Neural cell (in vitro differentiated cells): ENCODE results near the gene DOCK4. TPM values are rescaled to one million over a fixed set of nuclear protein-coding genes. Genes with fewer than 3 reads are reported as not detected.

Experiments
- H2AFZ ChIP-seq: fragments of 200-600, 300-800 bp; sonication (generic), shearing (Covaris generic); 2 replicates; pipeline ENCODE4 v1.6.0; 2014; ENCODE audit warnings: low read depth, mild to moderate bottlenecking, antibody characterized with exemption, low read length, moderate library complexity
- H3F3A ChIP-seq: fragments of 200-600 bp; shearing (Covaris generic); 2 replicates; pipeline ENCODE4 v1.6.1; 2016; ENCODE audit warnings: mild to moderate bottlenecking, moderate library complexity, mixed read lengths, antibody characterized with exemption, low read length; ENCODE audit not compliant: insufficient read depth, poor library complexity, severe bottlenecking
- H3K27ac ChIP-seq: fragments of 200-600, 300-800 bp; sonication (generic), shearing (Covaris generic); 2 replicates; pipeline ENCODE4 v1.5.1; 2014; ENCODE audit warnings: mild to moderate bottlenecking, low read length, moderate library complexity
- H3K27me3 ChIP-seq: fragments of 300-800, 200-600 bp; sonication (generic), shearing (Covaris generic); 2 replicates; pipeline ENCODE4 v1.6.0; 2014; ENCODE audit warnings: mild to moderate bottlenecking, low read depth, low read length, moderate library complexity; ENCODE audit not compliant: insufficient read depth
- H3K36me3 ChIP-seq: fragments of 300-800, 200-600 bp; sonication (generic), shearing (Covaris generic); 2 replicates; pipeline ENCODE4 v1.5.1; 2014; ENCODE audit warnings: mild to moderate bottlenecking, antibody characterized with exemption, low read length, moderate library complexity; ENCODE audit not compliant: insufficient read depth
- H3K4me2 ChIP-seq: fragments of 300-800, 200-600 bp; sonication (generic), shearing (Covaris generic); 2 replicates; pipeline ENCODE4 v1.6.0; 2014; ENCODE audit warnings: mild to moderate bottlenecking, low read length
- H3K4me3 ChIP-seq: fragments of 300-800, 200-600 bp; sonication (generic), shearing (Covaris generic); 2 replicates; pipeline ENCODE4 v1.5.1; 2014; ENCODE audit warnings: mild to moderate bottlenecking, low read length, moderate library complexity
- H3K79me2 ChIP-seq: fragments of 200-600 bp; shearing (Covaris generic); replicated peaks from 2 replicates; pipeline ENCODE4 v1.6.0; 2014; ENCODE audit warnings: mild to moderate bottlenecking, low read length, moderate library complexity; ENCODE audit not compliant: insufficient read depth
- H3K9ac ChIP-seq: fragments of 300-800, 200-600 bp; sonication (generic), shearing (Covaris generic); 2 replicates; pipeline ENCODE4 v1.6.1; 2016; ENCODE audit warnings: mild to moderate bottlenecking, low read length, mixed read lengths
- H3K9me2 ChIP-seq: fragments of 200-600 bp; shearing (Covaris generic); 2 replicates; pipeline ENCODE4 v1.6.1; 2016; ENCODE audit warnings: mild to moderate bottlenecking, low read length, mixed read lengths; ENCODE audit not compliant: insufficient read depth
- H3K9me3 ChIP-seq: fragments of 200-600, 300-800 bp; sonication (generic), shearing (Covaris generic); 2 replicates; pipeline ENCODE4 v1.6.1; 2016; ENCODE audit warnings: mild to moderate bottlenecking, mixed run types, low read length, moderate library complexity, mixed read lengths
- H4K20me1 ChIP-seq: fragments of 200-600 bp; shearing (Covaris generic); 2 replicates; pipeline ENCODE4 v1.6.1; 2016; ENCODE audit warnings: mild to moderate bottlenecking, mixed run types; ENCODE audit not compliant: insufficient read depth
- CTCF ChIP-seq: fragments of 450-650 bp; IDR thresholded peaks from 2 replicates; pipeline ENCODE4 v1.5.1; 2014; ENCODE audit warnings: antibody characterized with exemption, mild to moderate bottlenecking, moderate library complexity; ENCODE audit not compliant: poor library complexity, severe bottlenecking
- EP300 ChIP-seq: fragments of 450-650 bp; conservative IDR thresholded peaks from 2 replicates; pipeline ENCODE4 v1.6.1; 2014; ENCODE audit warnings: antibody characterized with exemption, mild to moderate bottlenecking, moderate library complexity; ENCODE audit not compliant: poor library complexity, severe bottlenecking
- EZH2 ChIP-seq: fragments of 200-600, 300-800 bp; shearing (Covaris generic), sonication (generic); IDR thresholded peaks from 2 replicates; pipeline ENCODE4 v1.6.1; 2014; ENCODE audit warnings: antibody characterized with exemption, low read length, borderline replicate concordance, mild to moderate bottlenecking; ENCODE audit not compliant: insufficient read depth, poor library complexity, severe bottlenecking
- MXI1 ChIP-seq: fragments of 450-650 bp; conservative IDR thresholded peaks from 2 replicates; pipeline ENCODE4 v1.6.1; 2014; ENCODE audit warnings: antibody characterized with exemption, mild to moderate bottlenecking; ENCODE audit not compliant: poor library complexity, severe bottlenecking
- POLR2AphosphoS5 ChIP-seq: IDR thresholded peaks from 2 replicates; pipeline ENCODE4 v1.6.1; 2012
- RAD21 ChIP-seq: fragments of 450-650 bp; conservative IDR thresholded peaks from 2 replicates; pipeline ENCODE4 v1.6.1; 2014; ENCODE audit warnings: antibody characterized with exemption, mild to moderate bottlenecking, moderate library complexity
- SMC3 ChIP-seq: fragments of 450-650 bp; conservative IDR thresholded peaks from 2 replicates; pipeline ENCODE4 v1.6.1; 2014; ENCODE audit warnings: antibody characterized with exemption, mild to moderate bottlenecking, moderate library complexity; ENCODE audit not compliant: poor library complexity
- TAF1 ChIP-seq: IDR thresholded peaks from 2 replicates; pipeline ENCODE4 v1.6.1; 2012; ENCODE audit warnings: low read depth
- polyA plus RNA-seq: library from polyadenylated mRNA; depleted of rRNA; stranded (reverse); fragments of >200 nt; gene quantifications from 2 replicates; pipeline ENCODE4 v1.2.3, GENCODE V29; 2014
- TF ChIP-seq, protein P1 (sequence below): IDR thresholded peaks from 2 replicates; pipeline ENCODE4 v1.6.1; 2012; ENCODE audit warnings: borderline replicate concordance

The DOCK4 gene
- polyA plus RNA-seq, 1 donor from 2014 or later, result 28.1 TPM

DNA sequence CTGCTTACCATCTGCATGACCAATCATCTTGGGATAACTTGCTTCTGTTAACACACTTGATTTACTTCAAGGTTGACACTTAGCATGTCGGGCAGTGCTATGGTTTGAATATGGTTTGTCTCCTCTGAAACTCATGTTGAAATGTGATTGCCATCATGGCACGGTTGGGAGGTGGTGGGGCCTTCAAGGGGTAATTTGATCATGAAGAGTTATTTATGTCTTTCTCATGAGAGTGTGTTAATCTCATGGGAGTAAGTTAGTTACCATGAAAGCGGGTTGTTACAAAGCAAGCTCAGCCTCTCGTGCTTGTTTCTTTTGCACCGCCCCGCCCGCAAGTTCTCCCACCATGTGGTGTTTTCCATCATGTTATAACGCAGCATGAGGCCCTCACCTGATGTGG is 163.6 kb downstream of the DOCK4 start:
- Histone ChIP-seq H3K9me3 (no peaks in the 10 kb centered on the region), H3K9ac (no peak overlapping the region), H3K4me3 (no peak overlapping the region), H3K9me2 (no peaks in the 10 kb centered on the region), H4K20me1 (no peaks in the 10 kb centered on the region), H3K27ac (no peak overlapping the region), H3F3A (no peaks in the 10 kb centered on the region), H3K79me2 (no peaks in the 10 kb centered on the region), H2AFZ (no peak overlapping the region), H3K36me3 (no peaks in the 10 kb centered on the region), H3K27me3 (no peaks in the 10 kb centered on the region), H3K4me2 (no peak overlapping the region)
- TF ChIP-seq, protein P1, sequence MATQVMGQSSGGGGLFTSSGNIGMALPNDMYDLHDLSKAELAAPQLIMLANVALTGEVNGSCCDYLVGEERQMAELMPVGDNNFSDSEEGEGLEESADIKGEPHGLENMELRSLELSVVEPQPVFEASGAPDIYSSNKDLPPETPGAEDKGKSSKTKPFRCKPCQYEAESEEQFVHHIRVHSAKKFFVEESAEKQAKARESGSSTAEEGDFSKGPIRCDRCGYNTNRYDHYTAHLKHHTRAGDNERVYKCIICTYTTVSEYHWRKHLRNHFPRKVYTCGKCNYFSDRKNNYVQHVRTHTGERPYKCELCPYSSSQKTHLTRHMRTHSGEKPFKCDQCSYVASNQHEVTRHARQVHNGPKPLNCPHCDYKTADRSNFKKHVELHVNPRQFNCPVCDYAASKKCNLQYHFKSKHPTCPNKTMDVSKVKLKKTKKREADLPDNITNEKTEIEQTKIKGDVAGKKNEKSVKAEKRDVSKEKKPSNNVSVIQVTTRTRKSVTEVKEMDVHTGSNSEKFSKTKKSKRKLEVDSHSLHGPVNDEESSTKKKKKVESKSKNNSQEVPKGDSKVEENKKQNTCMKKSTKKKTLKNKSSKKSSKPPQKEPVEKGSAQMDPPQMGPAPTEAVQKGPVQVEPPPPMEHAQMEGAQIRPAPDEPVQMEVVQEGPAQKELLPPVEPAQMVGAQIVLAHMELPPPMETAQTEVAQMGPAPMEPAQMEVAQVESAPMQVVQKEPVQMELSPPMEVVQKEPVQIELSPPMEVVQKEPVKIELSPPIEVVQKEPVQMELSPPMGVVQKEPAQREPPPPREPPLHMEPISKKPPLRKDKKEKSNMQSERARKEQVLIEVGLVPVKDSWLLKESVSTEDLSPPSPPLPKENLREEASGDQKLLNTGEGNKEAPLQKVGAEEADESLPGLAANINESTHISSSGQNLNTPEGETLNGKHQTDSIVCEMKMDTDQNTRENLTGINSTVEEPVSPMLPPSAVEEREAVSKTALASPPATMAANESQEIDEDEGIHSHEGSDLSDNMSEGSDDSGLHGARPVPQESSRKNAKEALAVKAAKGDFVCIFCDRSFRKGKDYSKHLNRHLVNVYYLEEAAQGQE, result no peak
- no peak for TF ChIP-seq MXI1

DNA sequence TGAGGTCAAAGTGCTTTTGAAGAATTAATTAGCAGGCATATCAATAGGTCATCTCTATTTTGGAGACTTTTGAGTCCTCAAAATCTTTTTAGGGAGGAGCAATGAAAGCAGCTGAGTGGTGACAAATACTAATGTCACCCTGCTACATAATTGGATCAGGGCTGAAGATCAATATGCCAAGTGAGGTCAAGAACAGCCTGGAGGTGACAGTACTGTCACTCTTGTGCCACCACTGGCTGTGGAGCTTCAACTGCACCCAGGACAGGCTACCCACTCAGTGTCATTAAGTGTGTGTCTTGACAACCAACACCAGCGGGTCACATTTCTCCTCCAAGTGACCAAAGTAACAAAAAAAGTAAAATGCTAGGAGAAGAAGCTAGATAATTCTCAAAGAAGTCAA is 167.8 kb downstream of the DOCK4 start:
- no peak overlapping the region for H3K27ac ChIP-seq
- H3K79me2 ChIP-seq, result no peaks in the 10 kb centered on the region
- TF ChIP-seq EZH2, result no peak
- TF ChIP-seq, protein P1, result no peak
- TF ChIP-seq CTCF, result no peak
- no peak for TF ChIP-seq MXI1
- TF ChIP-seq EP300, result no peak
- TF ChIP-seq SMC3, result no peak
- TF ChIP-seq RAD21, result no peak
- TF ChIP-seq POLR2AphosphoS5, result no peak
- TF ChIP-seq TAF1, result no peak
- no peak overlapping the region for H3K9ac ChIP-seq
- no peaks in the 10 kb centered on the region for H3K36me3 ChIP-seq
- H3K9me2 ChIP-seq, result no peaks in the 10 kb centered on the region
- H3K9me3 ChIP-seq, result no peaks in the 10 kb centered on the region
- H3K4me2 ChIP-seq, result no peak overlapping the region
- H2AFZ ChIP-seq, result no peak overlapping the region
- H3K4me3 ChIP-seq, result no peak overlapping the region
- H4K20me1 ChIP-seq, result no peaks in the 10 kb centered on the region
- no peaks in the 10 kb centered on the region for H3F3A ChIP-seq
- no peaks in the 10 kb centered on the region for H3K27me3 ChIP-seq
